Peyer's patch (tissue), 4 donors: ENCODE results near the gene PCK1. TPM values are rescaled to one million over a fixed set of nuclear protein-coding genes. Genes with fewer than 3 reads are reported as not detected.

Source experiments
- DNase-seq, 3 donors: peaks; one replicate each; pipeline ENCODE4 v3.0.0-alpha.2; 2017 to 2019
- H3K27ac ChIP-seq, 4 donors: fragments of 200-600 bp; sonication (generic); one replicate each; pipeline ENCODE4 v1.5.1; 2016 to 2019
- H3K27me3 ChIP-seq, 2 donors: fragments of 200-600 bp; sonication (generic); one replicate each; pipeline ENCODE4 v1.5.1; 2019
- H3K36me3 ChIP-seq, 3 donors: fragments of 200-600 bp; sonication (generic); one replicate each; pipeline ENCODE4 v1.5.1; 2016 to 2019
- H3K4me1 ChIP-seq, 4 donors: fragments of 200-600 bp; sonication (generic); one replicate each; pipeline ENCODE4 v1.5.1; 2016 to 2019
- H3K4me3 ChIP-seq, 4 donors: fragments of 200-600 bp; sonication (generic); 1 replicate in 3 of 4; 2 replicates in 1 of 4; pipeline ENCODE4 v1.5.1; 2016 to 2019; ENCODE audit warnings: mild to moderate bottlenecking in 1 of 4
- H3K9me3 ChIP-seq, 4 donors: fragments of 200-600 bp; sonication (generic); one replicate each; pipeline ENCODE4 v1.5.1; 2016 to 2019; ENCODE audit warnings: mild to moderate bottlenecking in 1 of 4
- POLR2A ChIP-seq, 2 donors: fragments of 450-650 bp; IDR thresholded peaks; one replicate each; pipeline ENCODE4 v1.5.1; 2017; ENCODE audit warnings: antibody characterized with exemption in 2 of 2, mild to moderate bottlenecking in 2 of 2, moderate library complexity in 2 of 2
- total RNA-seq, 4 donors: library from RNA; depleted of rRNA; stranded (reverse); fragments of >200 nt; gene quantifications; one replicate each; pipeline ENCODE4 v1.1.0, GENCODE V29; 2016
- TF ChIP-seq, protein P1 (sequence below), 6 experiments: fragments of 450-650 bp in 4 of 6; fragments of 200-600 bp in 2 of 6; sonication (generic) in 1 of 6; IDR thresholded peaks; one replicate each; pipeline ENCODE4 v1.5.1; 2017 to 2019; ENCODE audit warnings: antibody characterized with exemption in 6 of 6, mild to moderate bottlenecking in 3 of 6, moderate library complexity in 1 of 6

Gene PCK1
- total RNA-seq, 4 donors from 2014 or later, result 98.2 to 2,194 (median 572) TPM

DNA sequence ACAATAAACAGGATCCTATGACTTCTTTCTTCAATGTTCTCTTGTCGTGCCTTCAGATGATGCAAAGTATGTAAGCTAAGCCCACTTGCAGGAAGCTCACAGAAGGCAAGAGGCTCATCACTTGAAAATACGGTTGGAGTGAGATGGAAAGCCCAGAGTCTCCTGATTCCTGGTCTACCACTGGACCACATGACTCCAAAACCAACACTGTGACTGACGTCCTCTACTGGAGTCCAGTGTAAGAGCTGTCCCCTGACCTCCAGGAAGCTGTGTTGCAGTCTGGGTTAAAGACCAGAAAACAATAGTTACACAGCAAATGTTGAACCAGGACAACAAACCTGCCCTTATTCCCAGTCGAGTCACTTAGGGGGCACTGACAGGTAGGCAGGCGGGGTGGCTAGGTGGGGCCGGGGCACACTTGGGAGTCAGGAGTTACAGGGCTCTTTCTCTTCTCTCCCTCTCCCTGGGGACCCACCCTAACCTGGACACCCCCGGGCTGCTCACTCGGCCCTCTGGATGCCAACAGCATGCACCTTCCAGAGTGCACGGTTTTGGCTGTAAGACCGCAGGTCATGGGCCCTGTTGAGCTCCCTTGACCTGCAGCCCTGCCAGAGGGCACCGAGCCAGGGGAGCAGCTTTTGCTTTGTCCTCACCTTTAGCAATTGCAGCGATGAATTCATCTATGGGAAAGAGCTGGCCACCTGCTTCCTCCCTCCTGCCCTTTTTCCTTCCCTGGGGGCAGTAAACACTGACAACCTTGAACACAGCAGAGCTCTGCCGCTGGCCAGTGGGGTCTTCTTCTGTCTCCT lies 7.4 kb downstream of the PCK1 start:
- peaks cover 0 to 25% (median 0%) of the 10 kb centered on the region in 3 donors for H3K36me3 ChIP-seq
- no peak for DNase-seq
- TF ChIP-seq POLR2A (IDR thresholded peaks at IDR 0.05), result peak; percentile 9 to 31
- TF ChIP-seq, protein P1, sequence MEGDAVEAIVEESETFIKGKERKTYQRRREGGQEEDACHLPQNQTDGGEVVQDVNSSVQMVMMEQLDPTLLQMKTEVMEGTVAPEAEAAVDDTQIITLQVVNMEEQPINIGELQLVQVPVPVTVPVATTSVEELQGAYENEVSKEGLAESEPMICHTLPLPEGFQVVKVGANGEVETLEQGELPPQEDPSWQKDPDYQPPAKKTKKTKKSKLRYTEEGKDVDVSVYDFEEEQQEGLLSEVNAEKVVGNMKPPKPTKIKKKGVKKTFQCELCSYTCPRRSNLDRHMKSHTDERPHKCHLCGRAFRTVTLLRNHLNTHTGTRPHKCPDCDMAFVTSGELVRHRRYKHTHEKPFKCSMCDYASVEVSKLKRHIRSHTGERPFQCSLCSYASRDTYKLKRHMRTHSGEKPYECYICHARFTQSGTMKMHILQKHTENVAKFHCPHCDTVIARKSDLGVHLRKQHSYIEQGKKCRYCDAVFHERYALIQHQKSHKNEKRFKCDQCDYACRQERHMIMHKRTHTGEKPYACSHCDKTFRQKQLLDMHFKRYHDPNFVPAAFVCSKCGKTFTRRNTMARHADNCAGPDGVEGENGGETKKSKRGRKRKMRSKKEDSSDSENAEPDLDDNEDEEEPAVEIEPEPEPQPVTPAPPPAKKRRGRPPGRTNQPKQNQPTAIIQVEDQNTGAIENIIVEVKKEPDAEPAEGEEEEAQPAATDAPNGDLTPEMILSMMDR (IDR thresholded peaks at IDR 0.05), result no peak
- no peaks in the 10 kb centered on the region for H3K9me3 ChIP-seq
- peaks cover 0 to 16% (median 3%) of the 10 kb centered on the region in 4 donors for H3K4me1 ChIP-seq
- H3K27me3 ChIP-seq, result no peaks in the 10 kb centered on the region
- H3K27ac ChIP-seq, result peak overlapping the region in 1 of 4 donors; percentile 72
- no peak overlapping the region for H3K4me3 ChIP-seq

DNA sequence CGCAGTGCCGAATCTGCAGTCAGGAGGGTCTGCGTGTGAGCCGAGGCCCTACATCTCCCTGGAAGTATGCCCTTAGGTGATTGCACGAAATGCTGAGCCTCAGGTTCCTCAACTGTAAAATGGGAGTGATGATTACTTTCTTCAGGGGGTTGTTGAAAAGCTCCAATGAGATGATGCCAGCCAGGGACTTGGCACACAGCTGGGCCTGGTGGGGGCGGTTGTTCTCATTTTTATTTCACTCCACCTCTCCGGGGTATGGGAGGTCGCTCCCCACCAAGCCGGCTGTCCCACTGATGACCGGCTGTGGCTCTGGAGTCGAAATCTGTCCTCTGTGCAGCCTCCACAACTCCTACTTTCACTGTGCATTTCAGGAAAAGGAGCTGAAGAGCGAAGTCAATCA lies 8.1 kb downstream of the PCK1 start:
- Histone ChIP-seq H3K36me3 (peaks cover 0 to 18% (median 0%) of the 10 kb centered on the region in 3 donors), H3K27ac (peak overlapping the region in 1 of 4 donors; percentile 72), H3K9me3 (no peaks in the 10 kb centered on the region), H3K27me3 (no peaks in the 10 kb centered on the region), H3K4me1 (peaks cover 0 to 16% (median 3%) of the 10 kb centered on the region in 4 donors), H3K4me3 (no peak overlapping the region)
- DNase-seq, result no peak
- TF ChIP-seq POLR2A (IDR thresholded peaks at IDR 0.05), result peak in 1 of 2 donors; percentile 1
- TF ChIP-seq, protein P1 (IDR thresholded peaks at IDR 0.05), result no peak

DNA sequence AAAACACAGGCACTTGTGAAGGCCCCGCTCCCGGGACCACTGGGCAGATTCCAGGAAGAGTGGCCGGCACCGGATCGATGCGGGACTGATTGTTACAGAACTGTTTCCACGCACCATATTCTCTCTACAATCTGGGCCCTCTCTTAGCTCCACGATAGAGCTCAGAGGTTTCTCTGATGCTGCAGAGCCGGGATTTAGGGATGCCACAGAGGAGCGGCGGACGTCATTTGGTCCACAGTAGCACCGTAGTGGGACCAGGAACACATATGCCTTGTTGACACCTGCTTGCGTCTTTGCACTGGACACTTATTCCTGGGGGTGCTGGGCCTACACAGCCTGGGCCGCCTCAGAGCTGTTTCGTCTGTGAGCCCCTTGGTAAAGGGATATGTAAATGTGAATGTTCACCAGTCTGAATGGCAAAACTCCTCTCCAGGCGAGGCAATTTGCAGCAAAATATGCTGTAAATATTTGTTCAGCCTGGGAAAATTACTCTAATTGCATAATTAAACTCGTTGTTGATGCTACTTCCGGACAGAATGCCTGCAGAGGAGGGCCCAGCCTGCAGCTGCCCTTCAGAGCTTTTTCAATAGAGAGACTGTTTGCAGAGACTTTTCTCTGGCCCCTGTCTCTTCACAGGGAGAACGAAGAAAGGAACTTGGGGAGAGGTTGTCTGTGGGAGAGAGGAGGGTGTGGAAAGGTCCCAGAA lies 9.4 kb downstream of the PCK1 start:
- DNase-seq, result no peak
- TF ChIP-seq, protein P1 (IDR thresholded peaks at IDR 0.05), result no peak
- TF ChIP-seq POLR2A (IDR thresholded peaks at IDR 0.05), result peak in 1 of 2 donors; percentile 22
- Histone ChIP-seq H3K9me3 (no peaks in the 10 kb centered on the region), H3K27me3 (no peaks in the 10 kb centered on the region), H3K36me3 (peaks cover 0 to 5% (median 0%) of the 10 kb centered on the region in 3 donors), H3K27ac (peak overlapping the region in 2 of 4 donors; percentile 31 to 63), H3K4me1 (peaks cover 0 to 16% (median 3%) of the 10 kb centered on the region in 4 donors), H3K4me3 (no peak overlapping the region)

DNA sequence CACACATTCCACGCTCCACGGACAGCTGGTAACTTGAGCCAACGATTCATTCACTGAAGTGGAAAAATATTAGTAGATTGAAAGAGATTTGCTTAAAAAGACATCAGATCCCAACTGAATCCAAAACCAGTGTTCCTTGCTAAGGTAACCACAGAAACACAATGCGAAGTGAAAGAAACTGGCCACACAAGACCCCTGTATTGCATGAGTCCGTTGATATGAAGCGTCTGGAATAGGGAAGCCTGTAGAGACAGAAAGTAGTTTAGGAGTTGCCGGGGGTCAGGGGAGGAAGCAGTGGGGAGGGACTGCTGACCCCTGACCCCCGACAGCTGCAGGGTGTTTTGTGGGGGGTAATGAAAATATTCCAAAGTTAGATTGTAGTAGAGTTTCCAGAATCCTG lies 10.0 kb downstream of the PCK1 start:
- H3K4me1 ChIP-seq, result peaks cover 0 to 16% (median 3%) of the 10 kb centered on the region in 4 donors
- no peak for DNase-seq
- TF ChIP-seq, protein P1 (IDR thresholded peaks at IDR 0.05), result no peak
- TF ChIP-seq POLR2A (IDR thresholded peaks at IDR 0.05), result no peak
- H3K36me3 ChIP-seq, result no peaks in the 10 kb centered on the region
- H3K27ac ChIP-seq, result peak overlapping the region in 2 of 4 donors; percentile 31 to 63
- H3K9me3 ChIP-seq, result no peaks in the 10 kb centered on the region
- no peak overlapping the region for H3K4me3 ChIP-seq
- no peaks in the 10 kb centered on the region for H3K27me3 ChIP-seq

DNA sequence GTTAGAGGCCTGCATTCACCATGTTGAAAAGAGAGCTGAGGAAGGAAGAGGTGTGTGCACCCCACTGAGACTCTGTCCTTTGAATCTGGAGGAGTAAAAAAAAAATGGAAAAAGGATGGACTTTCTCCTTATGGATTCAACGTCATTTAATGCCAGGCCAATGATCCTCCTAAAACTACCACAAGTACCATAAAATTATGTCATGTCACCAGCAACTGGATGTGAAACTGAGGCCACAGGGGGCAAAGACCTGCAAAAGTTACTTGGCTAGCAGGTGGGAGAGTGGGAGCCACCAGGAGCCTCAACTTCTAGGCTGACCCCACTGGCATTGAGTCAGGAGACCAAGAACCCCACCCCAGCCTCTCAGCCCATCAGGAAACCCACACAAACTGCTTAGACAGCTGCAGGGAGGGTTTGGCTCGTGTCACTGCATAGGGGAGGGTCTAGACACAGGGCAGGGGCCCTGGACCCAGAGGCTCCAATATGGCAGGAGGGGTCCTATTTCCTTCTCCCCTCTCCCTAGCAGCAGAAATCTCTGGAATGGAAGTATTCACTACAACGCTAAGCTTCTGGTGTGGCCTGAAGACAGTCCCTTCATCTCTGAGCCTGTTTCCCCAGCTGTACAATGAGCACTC lies 11.0 kb downstream of the PCK1 start:
- peaks cover 0 to 16% (median 3%) of the 10 kb centered on the region in 4 donors for H3K4me1 ChIP-seq
- H3K9me3 ChIP-seq, result no peaks in the 10 kb centered on the region
- no peaks in the 10 kb centered on the region for H3K27me3 ChIP-seq
- no peak overlapping the region for H3K4me3 ChIP-seq
- TF ChIP-seq POLR2A (IDR thresholded peaks at IDR 0.05), result no peak
- TF ChIP-seq, protein P1 (IDR thresholded peaks at IDR 0.05), result no peak
- H3K36me3 ChIP-seq, result no peaks in the 10 kb centered on the region
- no peak for DNase-seq
- H3K27ac ChIP-seq, result peak overlapping the region in 1 of 4 donors; percentile 61
